Breast epithelium (tissue), 4 donors: ENCODE data around the gene IGSF9B. TPM values are rescaled to one million over a fixed set of nuclear protein-coding genes. Genes with fewer than 3 reads are reported as not detected.

Source experiments
- DNase-seq, 2 donors: peaks; one replicate each; pipeline ENCODE4 v3.0.0-alpha.2; 2019; ENCODE audit warnings: low spot score in 2 of 2
- H3K27ac ChIP-seq, 2 donors: fragments of 200-600 bp; sonication (generic) in 1 of 2; one replicate each; pipeline ENCODE4 v1.5.1; 2016 to 2019; ENCODE audit warnings: mild to moderate bottlenecking in 1 of 2
- H3K27me3 ChIP-seq, 2 donors: fragments of 200-600 bp; sonication (generic) in 1 of 2; one replicate each; pipeline versions ENCODE4 v1.5.1 to v1.6.0; 2017 to 2019; ENCODE audit warnings: control low read depth in 1 of 2, mild to moderate bottlenecking in 1 of 2
- H3K36me3 ChIP-seq: fragments of 200-600 bp; one replicate; pipeline ENCODE4 v1.5.1; 2019
- H3K4me1 ChIP-seq, 2 donors: fragments of 200-600 bp; sonication (generic); one replicate each; pipeline ENCODE4 v1.5.1; 2016 to 2019; ENCODE audit warnings: control low read depth in 1 of 2
- H3K4me3 ChIP-seq, 3 donors: fragments of 200-600 bp; sonication (generic); 1 replicate in 2 of 3; 2 replicates in 1 of 3; pipeline ENCODE4 v1.5.1; 2016 to 2019; ENCODE audit warnings: mild to moderate bottlenecking in 3 of 3, moderate library complexity in 2 of 3
- H3K9me3 ChIP-seq, 2 donors: fragments of 200-600 bp; sonication (generic) in 1 of 2; one replicate each; pipeline ENCODE4 v1.5.1; 2016 to 2019; ENCODE audit warnings: control low read depth in 1 of 2
- CTCF ChIP-seq, 3 donors: fragments of 450-650 bp; IDR thresholded peaks; one replicate each; pipeline ENCODE4 v1.5.1; 2016 to 2017; ENCODE audit warnings: antibody characterized with exemption in 3 of 3, mild to moderate bottlenecking in 3 of 3, moderate library complexity in 3 of 3
- POLR2A ChIP-seq: fragments of 450-650 bp; IDR thresholded peaks from one replicate; pipeline ENCODE4 v1.6.1; 2016; ENCODE audit warnings: antibody characterized with exemption, mild to moderate bottlenecking, moderate library complexity
- POLR2AphosphoS5 ChIP-seq, 3 donors: sonication (generic); formaldehyde crosslinking; IDR thresholded peaks; one replicate each; pipeline ENCODE4 v1.6.1; 2017; ENCODE audit warnings: antibody characterized with exemption in 3 of 3
- intact Hi-C: fragments of 100-400 bp; cut with DNase I; formaldehyde crosslinking; loops from one replicate; pipeline ENCODE4 v1.15.1; 2023; ENCODE audit warnings: low total_unique reads
- total RNA-seq, 3 donors: library from RNA; depleted of rRNA; stranded (reverse); fragments of >200 nt; gene quantifications; one replicate each; pipeline ENCODE4 v1.1.0, GENCODE V29; 2016

The IGSF9B gene
- total RNA-seq, 3 donors from 2014 or later, result 0.64 to 4.5 (median 3.3) TPM

- DNase-seq, result no peak
- TF ChIP-seq CTCF (IDR thresholded peaks at IDR 0.05) (no peak), POLR2A (no peak), POLR2AphosphoS5 (IDR thresholded peaks at IDR 0.05) (no peak)
- Histone ChIP-seq H3K36me3 (no peaks in the 10 kb centered on the region), H3K4me3 (no peak overlapping the region), H3K9me3 (peaks cover 0 to 4% of the 10 kb centered on the region in 2 donors), H3K27me3 (peaks cover 0 to 5% of the 10 kb centered on the region in 2 donors), H3K4me1 (no peaks in the 10 kb centered on the region), H3K27ac (no peak overlapping the region)
- intact Hi-C loops, result no loop called here
Measured at GRCh38 chr11:133886029-133886428, 70.7 kb downstream of the IGSF9B start.

- no peaks in the 10 kb centered on the region for H3K36me3 ChIP-seq
- no peaks in the 10 kb centered on the region for H3K27me3 ChIP-seq
- intact Hi-C loops, result no loop called here
- TF ChIP-seq POLR2AphosphoS5 (IDR thresholded peaks at IDR 0.05) (no peak), CTCF (IDR thresholded peaks at IDR 0.05) (no peak), POLR2A (no peak)
- H3K4me3 ChIP-seq, result no peak overlapping the region
- H3K9me3 ChIP-seq, result no peaks in the 10 kb centered on the region
- no peak for DNase-seq
- no peaks in the 10 kb centered on the region for H3K4me1 ChIP-seq
- H3K27ac ChIP-seq, result no peak overlapping the region
Measured at GRCh38 chr11:133872160-133872559, 84.6 kb downstream of the IGSF9B start.

- no peak overlapping the region for H3K4me3 ChIP-seq
- H3K36me3 ChIP-seq, result no peaks in the 10 kb centered on the region
- TF ChIP-seq POLR2AphosphoS5 (IDR thresholded peaks at IDR 0.05) (no peak), CTCF (IDR thresholded peaks at IDR 0.05) (no peak), POLR2A (no peak)
- no peaks in the 10 kb centered on the region for H3K9me3 ChIP-seq
- no peak overlapping the region for H3K27ac ChIP-seq
- intact Hi-C loops, result no loop called here
- H3K4me1 ChIP-seq, result no peaks in the 10 kb centered on the region
- H3K27me3 ChIP-seq, result no peaks in the 10 kb centered on the region
- DNase-seq, result no peak
Measured at GRCh38 chr11:133867456-133867855, 89.3 kb downstream of the IGSF9B start.

- Histone ChIP-seq H3K9me3 (no peaks in the 10 kb centered on the region), H3K36me3 (no peaks in the 10 kb centered on the region), H3K4me3 (no peak overlapping the region), H3K27ac (no peak overlapping the region), H3K27me3 (no peaks in the 10 kb centered on the region), H3K4me1 (no peaks in the 10 kb centered on the region)
- intact Hi-C loops, result no loop called here
- no peak for TF ChIP-seq POLR2A
- no peak for TF ChIP-seq POLR2AphosphoS5 (IDR thresholded peaks at IDR 0.05)
- TF ChIP-seq CTCF (IDR thresholded peaks at IDR 0.05), result no peak
- DNase-seq, result no peak
Measured at GRCh38 chr11:133865466-133865865, 91.3 kb downstream of the IGSF9B start.

GRCh38 chr11:133864756-133865155, 92.0 kb downstream of the IGSF9B start:
- no peak for DNase-seq
- H3K4me1 ChIP-seq, result no peaks in the 10 kb centered on the region
- H3K9me3 ChIP-seq, result no peaks in the 10 kb centered on the region
- no peaks in the 10 kb centered on the region for H3K36me3 ChIP-seq
- intact Hi-C loops, result no loop called here
- no peaks in the 10 kb centered on the region for H3K27me3 ChIP-seq
- H3K27ac ChIP-seq, result no peak overlapping the region
- TF ChIP-seq CTCF (IDR thresholded peaks at IDR 0.05), result no peak
- no peak for TF ChIP-seq POLR2A
- no peak for TF ChIP-seq POLR2AphosphoS5 (IDR thresholded peaks at IDR 0.05)
- H3K4me3 ChIP-seq, result no peak overlapping the region
